K562 (cell line): ENCODE results near the gene MAPKAPK2. TPM values are rescaled to one million over a fixed set of nuclear protein-coding genes. Genes with fewer than 3 reads are reported as not detected.

Experiments used
- AFF1 ChIP-seq, 2 experiments: fragments of 450-650 bp; IDR thresholded peaks; 2 replicates each; pipeline ENCODE4 v1.6.1; 2018; ENCODE audit warnings: mild to moderate bottlenecking in 2 of 2, low read depth in 1 of 2; ENCODE audit not compliant: partially characterized antibody in 2 of 2
- RCOR1 ChIP-seq, 2 experiments: IDR thresholded peaks; 2 replicates each; pipeline ENCODE4 v1.6.1; 2012; ENCODE audit warnings: low read depth in 2 of 2, low read length in 2 of 2, borderline replicate concordance in 1 of 2, improper control_type of control experiment in 1 of 2
- SPI1 ChIP-seq: IDR thresholded peaks from 2 replicates; pipeline ENCODE4 v1.6.1; 2011; ENCODE audit warnings: low read depth, low read length, control low read depth, borderline replicate concordance
- THRA ChIP-seq: fragments of 450-650 bp; IDR thresholded peaks from 2 replicates; pipeline ENCODE4 v1.6.1; 2017; ENCODE audit warnings: mild to moderate bottlenecking, moderate library complexity
- TRIM25 ChIP-seq: fragments of 450-650 bp; IDR thresholded peaks from 2 replicates; pipeline ENCODE4 v1.7.0; 2016; ENCODE audit warnings: borderline replicate concordance
- UBTF ChIP-seq, 2 experiments: IDR thresholded peaks; 2 replicates each; pipeline ENCODE4 v1.6.1; 2012; ENCODE audit warnings: improper control_type of control experiment in 2 of 2, low read depth in 2 of 2, low read length in 2 of 2, borderline replicate concordance in 1 of 2
- ZNF232 ChIP-seq: sonication (generic); formaldehyde crosslinking; IDR thresholded peaks from 2 replicates; pipeline ENCODE4 v1.8.0; 2022; ENCODE audit warnings: mild to moderate bottlenecking, missing genetic modification reagents
- ZNF639 ChIP-seq, 2 experiments: fragments of 200-800 bp in 1 of 2; sonication (Bioruptor generic) in 1 of 2; sonication (generic) in 1 of 2; formaldehyde crosslinking in 1 of 2; IDR thresholded peaks in 1 of 2; conservative IDR thresholded peaks in 1 of 2; 2 replicates each; pipeline versions ENCODE4 v1.5.0 to v1.6.1; 2016 to 2020; ENCODE audit warnings: missing compliant biosample characterization in 1 of 2, missing genetic modification characterization in 1 of 2, missing genetic modification reagents in 1 of 2
- polyA plus RNA-seq, 8 experiments: library from polyadenylated mRNA; depleted of rRNA in 4 of 8; stranded (reverse) in 5 of 8; unstranded in 3 of 8; fragments of >200 nt; fragmentation: Nextera tagmentation in 2 of 8; fragmentation: Illumina TruSeq in 1 of 8; extraction: Ambion mirVana in 2 of 8; extraction: Trizol in 1 of 8; gene quantifications; 2 replicates each; pipeline versions ENCODE4 v1.2.1 to v1.2.3, GENCODE V29; 2011 to 2014; ENCODE audit warnings: inconsistent platforms in 1 of 8, missing spikeins in 1 of 8
- total RNA-seq, 7 experiments: library from RNA; depleted of rRNA in 6 of 7; stranded (reverse); fragments of >200 nt in 6 of 7; fragmentation: Illumina TruSeq in 2 of 7; extraction: Trizol in 2 of 7; gene quantifications; 2 replicates each; pipeline versions ENCODE4 v1.2.1 to v1.2.3, GENCODE V29; 2011 to 2021; ENCODE audit warnings: low replicate concordance in 1 of 7

Gene MAPKAPK2
- total and polyA plus RNA-seq, 9 of the 15 experiments (the other 6 are each of a cell fraction or from before 2014, with no cell fraction given): 0.63 to 94.2 (median 52.1) TPM

GRCh38 chr1:206770531-206771337 lies 86.0 kb downstream of the MAPKAPK2 start, which contains the start of gene IL19 (continued):
- TF ChIP-seq AFF1 (IDR thresholded peaks at IDR 0.05; ENCODE audit: low read depth in 1 of 2, partially characterized antibody in 2 of 2) (no peak), TRIM25 (no peak), THRA (no peak), SPI1 (peak; percentile 98), ZNF639 (CRISPR knock-in tag; conservative IDR thresholded peaks at IDR 0.05 in 1 of 2, IDR thresholded peaks at IDR 0.05 in 1 of 2) (no peak), ZNF232 (CRISPR knock-in tag) (no peak), UBTF (IDR thresholded peaks at IDR 0.05; ENCODE audit: borderline replicate concordance in 1 of 2, low read depth in 2 of 2, low read length in 2 of 2) (no peak), RCOR1 (IDR thresholded peaks at IDR 0.05; ENCODE audit: borderline replicate concordance in 1 of 2, low read depth in 2 of 2, low read length in 2 of 2) (peak in 1 of 2 experiments; percentile 57; a peak in 1 of 4 replicates)
